Fibroblast of villous mesenchyme (primary cell): ENCODE results near the gene BCL2. TPM values are rescaled to one million over a fixed set of nuclear protein-coding genes. Genes with fewer than 3 reads are reported as not detected.

Experiments
- DNase-seq: peaks from one replicate; pipeline ENCODE4 v3.0.0-alpha.2; 2010; ENCODE audit warnings: low read depth
- H3K4me3 ChIP-seq: 2 replicates; pipeline ENCODE4 v1.5.1; 2011; ENCODE audit warnings: low read depth, mild to moderate bottlenecking, low read length
- CTCF ChIP-seq: IDR thresholded peaks from 2 replicates; pipeline ENCODE4 v1.5.1; 2012; ENCODE audit warnings: low read depth, mild to moderate bottlenecking, low read length; ENCODE audit not compliant: insufficient read depth
- total RNA-seq: library from RNA; depleted of rRNA; stranded (reverse); fragments of >200 nt; gene quantifications from 2 replicates; pipeline ENCODE4 v1.2.3, GENCODE V29; 2012

BCL2 gene
- total RNA-seq, 1 donor, result 0.86 TPM

GRCh38 chr18:63159590-63159989, 160.0 kb downstream of the BCL2 start:
- no peak overlapping the region for H3K4me3 ChIP-seq
- DNase-seq, result no peak
- no peak for TF ChIP-seq CTCF

DNA sequence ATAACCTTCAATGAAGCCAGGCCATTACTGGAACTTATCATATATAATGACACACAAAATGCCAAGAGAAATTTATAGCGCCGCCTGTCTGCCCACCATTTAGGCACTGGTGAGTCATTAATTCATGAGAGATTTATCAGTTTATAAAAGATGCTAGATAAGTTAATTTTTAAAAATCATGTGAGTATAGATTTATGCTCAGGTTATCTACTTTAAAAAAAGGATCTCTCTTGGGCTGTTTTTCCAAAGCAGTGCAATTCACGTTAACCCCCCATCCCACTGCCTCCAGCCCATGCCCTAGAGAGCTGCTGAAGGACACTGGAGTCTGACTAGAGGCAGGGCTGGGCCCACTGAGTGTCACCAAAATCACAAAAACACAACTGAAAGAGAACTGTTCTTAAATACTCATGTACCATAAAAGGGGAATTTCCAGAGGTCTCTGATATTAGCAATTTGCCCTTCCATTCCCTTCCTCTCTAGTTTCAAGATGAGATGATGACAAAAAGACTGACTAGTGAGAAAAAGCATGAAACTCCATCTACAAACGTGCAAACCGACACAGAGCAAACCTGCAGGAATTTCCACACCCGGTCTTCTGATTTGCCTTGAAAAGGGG, 160.8 kb downstream of the BCL2 start:
- H3K4me3 ChIP-seq, result no peak overlapping the region
- TF ChIP-seq CTCF, result no peak
- DNase-seq, result no peak

GRCh38 chr18:63158012-63158631, 161.4 kb downstream of the BCL2 start:
- TF ChIP-seq CTCF, result no peak
- H3K4me3 ChIP-seq, result no peak overlapping the region
- no peak for DNase-seq

GRCh38 chr18:63157293-63158011, 162.1 kb downstream of the BCL2 start:
- TF ChIP-seq CTCF, result no peak
- no peak for DNase-seq
- H3K4me3 ChIP-seq, result no peak overlapping the region

DNA sequence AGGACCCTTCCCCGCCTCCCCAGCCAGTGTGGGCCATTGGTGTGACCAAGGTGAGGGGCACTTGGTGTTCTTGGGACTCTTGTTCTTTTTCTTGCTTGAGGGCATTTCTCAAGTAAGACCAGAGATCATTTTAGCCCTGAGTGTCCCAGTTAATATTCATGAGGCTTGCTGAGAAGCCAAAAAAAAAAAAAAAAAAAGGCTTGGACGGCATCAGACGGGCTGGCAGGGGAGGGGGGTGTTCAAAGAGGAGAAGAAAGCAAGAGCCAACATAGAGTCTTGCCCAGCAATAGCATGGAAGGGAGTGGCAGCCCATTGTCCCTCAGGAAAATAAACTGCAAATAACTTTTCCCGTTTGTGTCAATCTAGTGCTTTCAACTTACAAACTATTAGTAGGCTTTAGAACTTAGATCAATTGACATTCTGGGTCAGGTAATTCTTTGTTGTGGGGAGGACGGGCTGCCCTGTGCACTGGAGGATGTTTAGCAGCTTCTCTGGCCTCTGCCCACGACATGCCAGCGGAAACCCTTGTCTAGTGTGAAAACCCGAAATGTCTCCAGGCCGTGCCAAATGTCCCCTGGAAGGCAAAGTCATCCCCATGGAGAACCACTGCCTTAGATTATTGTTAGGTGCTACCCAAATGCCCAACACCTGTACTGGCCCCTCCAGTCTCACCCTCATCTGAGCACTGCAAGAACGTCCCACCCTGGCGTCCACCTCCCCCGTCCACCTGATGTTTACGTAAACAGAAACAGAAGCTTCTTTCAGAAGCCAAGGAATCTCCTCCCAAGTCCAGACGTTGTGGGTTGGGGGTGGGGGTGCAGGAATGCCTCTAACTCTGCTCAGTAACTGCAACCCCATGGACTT, 163.4 kb downstream of the BCL2 start:
- TF ChIP-seq CTCF, result no peak
- no peak overlapping the region for H3K4me3 ChIP-seq

GRCh38 chr18:63155169-63155852, 164.3 kb downstream of the BCL2 start:
- peak; percentile 87 for TF ChIP-seq CTCF
- DNase-seq, result peak; percentile 23
- H3K4me3 ChIP-seq, result no peak overlapping the region

More for the DNA sequence above, 163.4 kb downstream of the BCL2 start:
- DNase-seq, result no peak
